ENCODE data around the gene SRRM4.

The SRRM4 gene

DNA sequence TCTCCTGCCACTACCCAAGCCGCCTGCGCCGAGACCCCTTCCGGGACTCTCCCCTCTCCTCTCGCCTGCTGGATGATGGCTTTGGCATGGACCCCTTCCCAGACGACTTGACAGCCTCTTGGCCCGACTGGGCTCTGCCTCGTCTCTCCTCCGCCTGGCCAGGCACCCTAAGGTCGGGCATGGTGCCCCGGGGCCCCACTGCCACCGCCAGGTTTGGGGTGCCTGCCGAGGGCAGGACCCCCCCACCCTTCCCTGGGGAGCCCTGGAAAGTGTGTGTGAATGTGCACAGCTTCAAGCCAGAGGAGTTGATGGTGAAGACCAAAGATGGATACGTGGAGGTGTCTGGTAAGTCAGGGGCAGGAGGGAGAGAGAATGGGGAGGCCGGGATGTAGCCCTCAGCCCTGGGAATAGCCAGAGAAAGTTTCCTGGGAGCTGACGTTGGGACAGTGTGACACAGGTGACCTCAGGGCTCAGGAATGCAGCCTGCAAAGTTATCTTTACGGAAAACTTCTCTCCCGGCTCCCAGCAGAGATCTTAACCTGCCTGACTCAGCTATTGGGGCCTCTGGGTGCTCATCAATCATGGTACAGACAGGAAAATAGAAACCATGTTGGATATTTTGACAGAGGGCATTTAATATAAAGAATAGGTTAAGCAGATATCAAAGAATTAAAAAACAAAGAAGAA lies 198.1 kb downstream of the SRRM4 start:
- peak overlapping the region; percentile 43 for H3K4me3 ChIP-seq (ENCODE audit: low read depth, low read length)
- TF ChIP-seq, protein P1, sequence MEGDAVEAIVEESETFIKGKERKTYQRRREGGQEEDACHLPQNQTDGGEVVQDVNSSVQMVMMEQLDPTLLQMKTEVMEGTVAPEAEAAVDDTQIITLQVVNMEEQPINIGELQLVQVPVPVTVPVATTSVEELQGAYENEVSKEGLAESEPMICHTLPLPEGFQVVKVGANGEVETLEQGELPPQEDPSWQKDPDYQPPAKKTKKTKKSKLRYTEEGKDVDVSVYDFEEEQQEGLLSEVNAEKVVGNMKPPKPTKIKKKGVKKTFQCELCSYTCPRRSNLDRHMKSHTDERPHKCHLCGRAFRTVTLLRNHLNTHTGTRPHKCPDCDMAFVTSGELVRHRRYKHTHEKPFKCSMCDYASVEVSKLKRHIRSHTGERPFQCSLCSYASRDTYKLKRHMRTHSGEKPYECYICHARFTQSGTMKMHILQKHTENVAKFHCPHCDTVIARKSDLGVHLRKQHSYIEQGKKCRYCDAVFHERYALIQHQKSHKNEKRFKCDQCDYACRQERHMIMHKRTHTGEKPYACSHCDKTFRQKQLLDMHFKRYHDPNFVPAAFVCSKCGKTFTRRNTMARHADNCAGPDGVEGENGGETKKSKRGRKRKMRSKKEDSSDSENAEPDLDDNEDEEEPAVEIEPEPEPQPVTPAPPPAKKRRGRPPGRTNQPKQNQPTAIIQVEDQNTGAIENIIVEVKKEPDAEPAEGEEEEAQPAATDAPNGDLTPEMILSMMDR (IDR thresholded peaks at IDR 0.05; ENCODE audit: low read depth, low read length, missing control alignments): no peak
- DNase-seq (ENCODE audit: low read depth): no peak
- in situ Hi-C loops (cut with HindIII; ENCODE audit: low sequenced_read_pairs): no loop called here

DNA sequence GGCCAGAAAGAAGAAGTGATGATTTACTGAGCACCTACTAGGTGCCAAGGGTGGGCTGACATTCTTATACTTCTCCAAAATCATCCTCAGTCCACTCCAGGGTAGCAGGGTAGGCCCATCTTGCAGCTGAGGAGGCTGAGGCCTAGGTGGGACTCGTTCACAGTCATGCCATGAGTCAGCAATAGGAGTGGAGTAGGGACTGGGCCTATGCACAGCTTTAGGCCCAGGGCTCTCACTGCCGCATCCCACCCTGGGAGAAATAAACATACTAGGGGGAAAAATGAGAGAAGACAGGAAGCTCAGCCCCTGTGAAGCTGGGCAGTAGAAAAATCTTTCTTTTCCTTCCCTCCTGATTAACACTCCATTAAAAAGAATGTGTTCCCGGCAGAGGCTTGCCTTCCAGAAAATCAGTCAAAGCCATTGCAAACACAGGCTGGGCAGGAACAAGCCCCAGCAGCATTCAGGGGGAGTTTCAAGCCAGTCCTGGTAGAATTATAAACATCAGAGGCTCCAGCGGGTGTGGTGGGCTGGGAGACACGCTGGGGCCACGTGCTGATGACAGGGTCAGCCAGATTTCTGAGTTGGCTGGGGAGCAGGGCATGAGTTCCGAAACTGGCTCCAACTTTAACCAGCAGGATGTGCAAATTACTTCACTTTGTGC lies 199.2 kb downstream of the SRRM4 start:
- TF ChIP-seq, protein P1 (IDR thresholded peaks at IDR 0.05; ENCODE audit: low read depth, low read length, missing control alignments): no peak
- peak overlapping the region; percentile 43 for H3K4me3 ChIP-seq (ENCODE audit: low read depth, low read length)
- DNase-seq (ENCODE audit: low read depth): no peak
- in situ Hi-C loops (cut with HindIII; ENCODE audit: low sequenced_read_pairs): no loop called here

DNA sequence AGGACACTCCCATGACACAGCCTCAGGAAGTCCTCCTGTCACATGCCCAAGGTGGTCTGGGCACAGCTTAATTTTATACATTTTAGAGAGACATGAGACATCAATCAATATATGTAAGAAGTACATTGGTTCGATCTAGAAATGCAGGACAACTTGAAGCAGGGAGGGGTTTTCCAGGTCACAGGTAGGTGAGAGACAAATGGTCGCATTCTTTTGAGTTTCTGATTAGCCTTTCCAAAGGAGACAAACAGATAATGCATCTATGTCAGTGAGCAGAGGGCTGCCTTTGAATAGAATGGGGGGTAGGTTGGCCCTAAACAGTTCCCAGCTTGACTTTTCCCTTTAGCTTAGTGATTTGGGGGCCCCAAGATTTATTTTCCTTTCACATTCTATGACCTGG lies 199.9 kb downstream of the SRRM4 start:
- in situ Hi-C loops (cut with HindIII; ENCODE audit: low sequenced_read_pairs): no loop called here
- TF ChIP-seq, protein P1 (IDR thresholded peaks at IDR 0.05; ENCODE audit: low read depth, low read length, missing control alignments): no peak
- H3K4me3 ChIP-seq (ENCODE audit: low read depth, low read length): peak overlapping the region; percentile 43

DNA sequence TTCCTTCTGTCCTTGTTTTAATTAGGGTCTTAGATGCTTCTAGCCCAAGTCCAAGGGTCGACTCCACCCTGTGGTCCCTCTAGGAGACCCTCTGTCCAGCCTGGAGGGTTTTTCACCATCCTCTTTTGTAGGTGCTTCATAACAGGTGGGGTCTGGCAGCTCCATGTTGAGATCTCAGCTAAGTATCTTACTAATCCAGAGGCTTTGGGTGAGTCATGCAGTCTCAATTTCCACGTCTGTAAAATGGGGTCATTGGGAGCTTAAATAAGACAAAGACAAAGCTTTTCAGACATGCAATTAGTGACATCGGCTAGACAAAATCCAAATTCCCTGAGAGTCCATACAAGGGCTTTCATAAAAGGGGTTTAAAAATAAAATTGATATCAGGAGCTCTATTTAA lies 200.6 kb downstream of the SRRM4 start:
- TF ChIP-seq, protein P1 (IDR thresholded peaks at IDR 0.05; ENCODE audit: low read depth, low read length, missing control alignments): no peak
- DNase-seq (ENCODE audit: low read depth): no peak
- in situ Hi-C loops (cut with HindIII; ENCODE audit: low sequenced_read_pairs): no loop called here
- H3K4me3 ChIP-seq (ENCODE audit: low read depth, low read length): no peak overlapping the region

More for the DNA sequence above, 199.9 kb downstream of the SRRM4 start:
- DNase-seq (ENCODE audit: low read depth): no peak

DNA sequence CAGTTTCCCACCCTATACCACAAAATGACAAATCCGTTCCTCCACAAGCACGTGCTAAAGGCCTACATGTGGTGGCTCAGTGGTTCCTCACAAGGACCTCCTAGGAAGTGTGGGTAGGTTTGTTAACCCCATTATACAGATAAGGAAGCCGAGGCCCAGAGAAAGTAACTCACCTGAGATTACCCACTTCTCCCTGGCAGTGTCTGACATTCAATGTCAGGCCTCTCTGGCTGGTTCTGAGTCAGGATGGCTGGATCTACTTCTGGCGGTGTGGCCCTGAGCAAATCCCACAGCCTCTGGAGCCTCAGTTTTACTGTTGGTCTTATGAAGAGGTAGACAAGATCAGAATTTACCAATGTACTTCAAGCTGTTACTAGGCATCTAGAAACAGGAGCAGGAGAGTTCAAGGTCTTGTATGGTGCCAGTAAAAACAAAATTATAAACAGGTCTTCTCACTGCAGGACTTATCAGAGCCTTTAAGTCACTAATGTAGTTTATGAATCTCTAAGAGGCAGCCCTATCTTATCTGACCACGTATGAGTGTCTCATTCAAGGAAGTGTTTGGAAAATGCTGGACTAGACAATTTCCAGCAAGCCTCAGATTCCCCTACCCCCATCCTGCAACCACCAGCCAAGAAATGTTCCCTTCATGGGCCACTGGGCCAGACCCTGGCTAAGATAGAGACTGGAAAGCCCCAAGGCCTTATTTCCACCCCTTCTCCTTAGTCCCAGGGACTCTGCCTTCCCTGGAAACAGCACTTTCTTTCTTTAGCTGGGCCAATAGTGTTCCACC lies 201.6 kb downstream of the SRRM4 start:
- no peak for DNase-seq (ENCODE audit: low read depth)

More for the DNA sequence above, 201.6 kb downstream of the SRRM4 start:
- TF ChIP-seq, protein P1 (IDR thresholded peaks at IDR 0.05; ENCODE audit: low read depth, low read length, missing control alignments): no peak
- in situ Hi-C loops (cut with HindIII; ENCODE audit: low sequenced_read_pairs): no loop called here
- H3K4me3 ChIP-seq (ENCODE audit: low read depth, low read length): no peak overlapping the region

Data from astrocyte of the cerebellum (primary cell).